ENCODE results near the gene OR1N1. TPM values are rescaled to one million over a fixed set of nuclear protein-coding genes. Genes with fewer than 3 reads are reported as not detected.
"Not testable (repeated sequence)": the region's sequence is repeated elsewhere in the genome, so short reads cannot be mapped to it uniquely, and the experiment has no call there.

OR1N1 gene, protein sequence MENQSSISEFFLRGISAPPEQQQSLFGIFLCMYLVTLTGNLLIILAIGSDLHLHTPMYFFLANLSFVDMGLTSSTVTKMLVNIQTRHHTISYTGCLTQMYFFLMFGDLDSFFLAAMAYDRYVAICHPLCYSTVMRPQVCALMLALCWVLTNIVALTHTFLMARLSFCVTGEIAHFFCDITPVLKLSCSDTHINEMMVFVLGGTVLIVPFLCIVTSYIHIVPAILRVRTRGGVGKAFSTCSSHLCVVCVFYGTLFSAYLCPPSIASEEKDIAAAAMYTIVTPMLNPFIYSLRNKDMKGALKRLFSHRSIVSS
- not detected for total RNA-seq

DNA sequence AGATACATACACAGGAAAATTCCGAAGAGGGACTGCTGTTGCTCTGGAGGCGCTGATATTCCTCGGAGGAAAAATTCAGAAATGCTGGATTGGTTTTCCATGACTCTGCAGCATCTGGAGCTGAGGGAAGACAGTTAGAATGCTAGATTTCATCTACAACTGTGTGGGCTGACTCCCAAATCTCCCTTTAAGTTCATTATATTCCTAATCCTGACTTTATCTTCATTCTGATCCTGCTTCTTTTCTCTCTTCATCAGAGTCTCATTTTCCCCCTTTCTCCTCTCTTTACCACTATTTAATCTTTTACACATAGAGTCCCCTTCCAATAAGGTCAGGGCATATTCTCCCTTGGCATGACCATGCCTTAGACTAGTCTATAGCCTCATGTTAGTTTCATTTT is at the start of gene OR1N1:
Gene OR1N1 (minus strand): TSS at position 101 of the 400 bp plus-strand sequence. CDS start 0 bp downstream, at position 101.
- POLR2A ChIA-PET = no interaction called here
- intact Hi-C loops (cut with DNase I, micrococcal nuclease) = no loop called here
- Mint-ChIP-seq H3K4me3 (no peak within 1 kb of the TSS), H3K27me3 (peaks cover 18% of the 10 kb centered on the region), H3K27ac (no peak within 1 kb of the TSS), H3K9me3 (ENCODE audit: low read depth) (no peaks in the 10 kb centered on the region), H3K4me1 (peaks cover 5% of the 10 kb centered on the region), H3K36me3 (ENCODE audit: low read depth) (no peaks in the 10 kb centered on the region)
- DNase-seq = no peak
- CTCF ChIA-PET = no interaction called here
- no peak for ATAC-seq

DNA sequence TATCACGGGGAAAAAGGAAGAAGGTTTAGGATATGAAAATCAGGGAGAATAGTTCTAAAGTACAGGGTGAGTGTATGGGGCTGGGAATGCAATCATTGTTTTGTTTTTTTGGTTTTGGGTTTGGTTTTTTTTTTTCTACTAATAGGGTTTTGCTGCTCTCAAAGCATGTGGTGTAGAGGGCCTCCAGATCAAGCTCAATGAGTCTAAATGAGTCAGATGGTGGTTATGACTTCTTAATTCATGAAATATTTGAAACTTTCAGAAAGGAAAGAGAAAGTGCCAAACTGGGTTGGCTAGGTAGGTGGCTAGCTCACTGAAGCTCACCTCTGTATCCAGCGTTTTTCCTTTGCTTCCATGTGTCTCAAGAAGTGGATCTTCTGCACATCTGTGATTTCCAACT is 45.4 kb upstream of the OR1N1 start:
- peak; percentile 90 for ATAC-seq

DNA sequence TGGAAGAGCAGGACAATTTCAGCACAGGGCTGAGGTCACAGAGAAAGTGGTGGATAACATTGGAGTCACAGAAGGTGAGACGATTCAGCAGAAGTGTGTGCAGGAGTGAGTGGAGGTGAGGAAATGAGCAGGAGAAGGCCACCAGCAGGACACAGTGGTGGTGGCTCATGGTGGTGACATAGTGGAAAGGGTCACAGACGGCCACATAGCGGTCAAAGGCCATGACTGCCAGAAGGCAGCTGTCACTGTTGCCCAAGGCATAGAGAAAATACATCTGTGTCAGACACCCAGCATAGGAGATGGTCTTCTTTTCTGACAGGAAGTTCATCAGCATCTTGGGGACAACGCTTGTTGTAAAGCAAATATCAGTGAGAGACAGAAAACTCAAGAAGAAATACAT is 40.8 kb upstream of the OR1N1 start:
- DNase-seq (no peak), ATAC-seq (no peak)
- Mint-ChIP-seq H3K36me3 (ENCODE audit: low read depth) (no peaks in the 10 kb centered on the region), H3K27me3 (peaks cover 8% of the 10 kb centered on the region), H3K27ac (no peak overlapping the region), H3K9me3 (ENCODE audit: low read depth) (no peaks in the 10 kb centered on the region), H3K4me1 (peaks cover 8% of the 10 kb centered on the region), H3K4me3 (no peak overlapping the region)
- CTCF ChIA-PET = no interaction called here
- intact Hi-C loops (cut with DNase I, micrococcal nuclease) = no loop called here
- POLR2A ChIA-PET = no interaction called here

More for the DNA sequence above, 45.4 kb upstream of the OR1N1 start:
- Mint-ChIP-seq H3K27me3 (peaks cover 2% of the 10 kb centered on the region), H3K36me3 (ENCODE audit: low read depth) (no peaks in the 10 kb centered on the region), H3K27ac (no peak overlapping the region), H3K9me3 (ENCODE audit: low read depth) (no peaks in the 10 kb centered on the region), H3K4me3 (no peak overlapping the region), H3K4me1 (peaks cover 8% of the 10 kb centered on the region)
- no peak for DNase-seq
- intact Hi-C loops (cut with DNase I, micrococcal nuclease) = loop anchor here in 1 of 2 experiments (10.0 kb wide), 1 partner anchor 222 kb away; no protein-coding TSS in a partner anchor
- ChIA-PET POLR2A (no interaction called here), CTCF (interaction anchor here (0.9 kb wide), 1 partner anchor 74 kb away, joined by 4 read pairs; no protein-coding TSS in a partner anchor)

DNA sequence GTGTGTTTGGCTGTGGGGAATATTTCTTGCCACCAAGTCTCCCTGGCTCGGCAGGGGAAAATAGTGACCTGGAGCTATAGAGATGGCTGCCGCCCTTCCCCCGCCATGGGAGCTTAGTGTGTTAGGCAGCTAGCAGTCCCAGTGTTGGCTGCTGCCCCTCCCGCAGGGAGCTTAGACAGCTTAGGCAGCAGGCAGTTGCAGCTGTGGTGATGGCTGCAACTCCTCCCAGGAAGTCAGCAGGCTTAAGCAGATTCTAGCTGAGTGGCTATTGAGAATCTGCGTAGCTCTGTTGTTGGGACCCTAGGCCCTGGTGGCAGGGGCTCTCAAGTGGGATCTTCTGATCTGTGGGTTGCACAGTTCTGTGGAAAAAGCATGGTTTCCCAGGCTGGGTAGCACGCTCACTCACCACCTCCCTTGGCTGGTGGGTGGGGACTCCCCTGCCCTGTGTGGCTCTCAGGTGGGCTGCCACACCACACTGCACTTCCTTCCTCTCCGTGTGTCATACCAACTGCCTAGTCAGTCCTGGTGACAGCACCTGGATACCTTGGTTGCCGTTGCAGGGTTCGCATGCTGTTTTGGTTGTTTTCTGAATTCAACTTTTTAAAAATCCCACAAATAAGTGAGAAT is 35.2 kb upstream of the OR1N1 start:
- H3K9me3 Mint-ChIP-seq (ENCODE audit: low read depth) = peaks cover 4% of the 10 kb centered on the region
- no peak for ATAC-seq
- ChIA-PET POLR2A (no interaction called here), CTCF (no interaction called here)
- DNase-seq = peak; percentile 7
- no peaks in the 10 kb centered on the region for H3K36me3 Mint-ChIP-seq (ENCODE audit: low read depth)
- H3K4me1 Mint-ChIP-seq = no peaks in the 10 kb centered on the region
- peaks cover 12% of the 10 kb centered on the region for H3K27me3 Mint-ChIP-seq
- no peak overlapping the region for H3K27ac Mint-ChIP-seq
- no peak overlapping the region for H3K4me3 Mint-ChIP-seq
- intact Hi-C loops (cut with DNase I, micrococcal nuclease) = no loop called here

DNA sequence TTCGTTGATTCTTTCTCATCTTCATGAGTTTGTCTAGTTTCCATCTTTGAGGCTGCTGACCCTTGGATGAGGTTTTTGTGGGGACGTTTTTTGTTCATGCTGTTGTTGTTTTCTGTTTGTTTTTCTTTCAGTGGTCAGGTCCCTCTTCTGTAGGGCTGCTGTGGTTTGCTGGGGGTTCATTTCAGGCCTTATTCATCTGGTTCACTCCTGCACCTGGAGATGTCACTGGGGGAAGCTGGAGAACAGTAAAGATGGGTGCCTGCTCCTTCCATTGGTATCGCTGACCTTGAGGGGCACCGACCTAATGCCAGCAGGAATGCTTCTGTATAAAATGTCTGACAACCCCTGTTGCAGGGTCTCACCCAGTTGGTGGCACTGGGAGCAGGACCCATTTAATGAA is 34.4 kb upstream of the OR1N1 start:
- intact Hi-C loops (cut with DNase I, micrococcal nuclease) = no loop called here
- Mint-ChIP-seq H3K27me3 (peaks cover 11% of the 10 kb centered on the region), H3K9me3 (ENCODE audit: low read depth) (peaks cover 4% of the 10 kb centered on the region), H3K4me3 (no peak overlapping the region), H3K27ac (no peak overlapping the region), H3K4me1 (no peaks in the 10 kb centered on the region), H3K36me3 (ENCODE audit: low read depth) (no peaks in the 10 kb centered on the region)
- DNase-seq (no peak), ATAC-seq (no peak)
- ChIA-PET POLR2A (no interaction called here), CTCF (no interaction called here)

DNA sequence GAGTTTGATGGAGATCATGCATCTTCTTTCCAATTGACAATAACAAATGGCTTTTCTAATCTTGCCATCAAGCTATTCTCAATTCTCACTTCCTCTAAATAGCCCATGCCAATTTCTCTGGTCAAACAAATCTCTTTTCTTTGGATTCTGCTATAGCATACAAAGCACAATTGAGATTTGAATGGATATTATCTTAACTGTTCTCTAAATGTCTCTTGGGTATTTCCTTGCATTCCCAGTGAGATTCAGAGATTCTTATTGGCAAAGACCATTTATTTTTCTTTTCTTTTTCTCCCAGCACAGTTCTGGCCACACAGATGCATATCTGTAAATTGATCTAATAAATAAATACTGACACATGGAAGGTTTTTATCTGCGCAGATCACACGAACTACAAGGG is 25.7 kb upstream of the OR1N1 start, which contains the start of gene OR1N2:
Gene OR1N2 (plus strand): TSS at position 301 of the 400 bp plus-strand sequence. CDS start 100 bp downstream, outside the sequence.
- no peaks in the 10 kb centered on the region for H3K9me3 Mint-ChIP-seq (ENCODE audit: low read depth)
- no peaks in the 10 kb centered on the region for H3K4me1 Mint-ChIP-seq
- DNase-seq (no peak), ATAC-seq (no peak)
- peaks cover 22% of the 10 kb centered on the region for H3K27me3 Mint-ChIP-seq
- no peak within 1 kb of the TSS for H3K27ac Mint-ChIP-seq
- CTCF ChIA-PET = interaction anchor here (0.6 to 1.0 kb wide), 2 partner anchors 494 to 1049 kb away, joined by 3 to 4 read pairs; no protein-coding TSS in a partner anchor
- POLR2A ChIA-PET = no interaction called here
- intact Hi-C loops (cut with DNase I, micrococcal nuclease) = no loop called here
- no peaks in the 10 kb centered on the region for H3K36me3 Mint-ChIP-seq (ENCODE audit: low read depth)
- H3K4me3 Mint-ChIP-seq = no peak within 1 kb of the TSS

DNA sequence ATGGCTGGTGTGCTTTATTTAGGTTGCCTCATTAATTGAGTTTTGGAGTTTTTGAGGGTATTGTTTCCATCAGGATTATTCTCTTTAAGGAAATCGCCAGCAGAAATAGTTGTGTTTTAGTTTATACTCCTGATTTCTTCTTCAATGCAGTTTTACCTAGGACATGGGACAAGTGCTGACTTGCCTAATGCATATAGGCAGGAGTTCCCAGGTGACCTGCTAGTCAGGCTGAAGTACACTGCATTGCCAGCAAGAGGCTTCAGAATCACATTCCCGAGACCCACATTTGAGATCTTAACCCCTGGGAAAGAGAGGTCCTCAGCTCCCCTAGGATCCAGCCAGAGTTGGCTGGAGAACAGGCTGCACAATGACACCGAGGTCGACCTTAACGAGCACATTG is 24.3 kb upstream of the OR1N1 start:
- DNase-seq (no peak), ATAC-seq (no peak)
- Mint-ChIP-seq H3K4me1 (no peaks in the 10 kb centered on the region), H3K27me3 (peaks cover 24% of the 10 kb centered on the region), H3K27ac (no peak overlapping the region), H3K36me3 (ENCODE audit: low read depth) (no peaks in the 10 kb centered on the region), H3K4me3 (no peak overlapping the region), H3K9me3 (ENCODE audit: low read depth) (no peaks in the 10 kb centered on the region)
- intact Hi-C loops (cut with DNase I, micrococcal nuclease) = no loop called here
- ChIA-PET CTCF (interaction anchor here (0.6 kb wide), 1 partner anchor 259 kb away, joined by 3 read pairs; no protein-coding TSS in a partner anchor), POLR2A (no interaction called here)

DNA sequence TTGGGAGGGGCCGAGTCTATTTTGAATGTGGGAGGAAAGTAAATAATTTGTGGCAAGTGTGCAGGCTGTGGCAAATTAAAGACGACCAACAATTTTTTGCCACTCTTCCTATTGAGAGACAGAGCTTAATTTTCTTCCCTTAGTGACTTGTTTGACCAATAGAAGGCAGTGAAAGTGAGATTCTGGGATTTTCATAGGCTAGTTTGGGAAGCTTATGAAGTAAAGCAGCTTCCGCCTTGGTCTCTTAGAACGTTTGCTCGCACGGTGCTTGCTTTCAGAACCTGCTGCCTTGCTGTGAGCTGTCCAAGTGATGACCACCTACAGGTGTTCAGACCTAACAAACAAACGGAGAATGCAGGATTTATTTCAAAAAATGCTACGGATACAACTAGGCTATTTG is 19.1 kb upstream of the OR1N1 start:
- Mint-ChIP-seq H3K36me3 (ENCODE audit: low read depth) (no peaks in the 10 kb centered on the region), H3K4me3 (no peak overlapping the region), H3K4me1 (no peaks in the 10 kb centered on the region), H3K9me3 (ENCODE audit: low read depth) (no peaks in the 10 kb centered on the region), H3K27me3 (peaks cover 12% of the 10 kb centered on the region), H3K27ac (no peak overlapping the region)
- DNase-seq = no peak
- ChIA-PET CTCF (interaction anchor here (1.5 kb wide), 1 partner anchor 17 kb away, joined by 4 read pairs; no protein-coding TSS in a partner anchor), POLR2A (no interaction called here)
- intact Hi-C loops (cut with DNase I, micrococcal nuclease) = no loop called here
- no peak for ATAC-seq

DNA sequence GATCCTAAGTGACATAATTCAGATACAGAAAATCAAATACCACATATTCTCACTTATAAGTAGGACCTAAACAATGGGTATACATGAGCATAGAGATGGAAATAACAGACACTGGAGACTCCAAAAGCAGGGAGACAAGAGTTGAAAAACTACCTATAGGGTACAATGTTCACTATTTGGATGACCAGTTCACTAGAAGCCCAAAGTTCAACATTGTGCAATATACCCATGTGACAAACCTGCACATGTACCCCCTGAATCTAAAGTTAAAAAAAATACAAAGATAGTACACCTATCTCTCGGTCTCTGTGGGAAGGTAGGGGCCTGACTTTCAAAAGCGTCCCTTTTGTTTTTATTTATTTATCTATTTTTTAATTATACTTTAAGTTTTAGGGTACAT is 11.7 kb upstream of the OR1N1 start:
- intact Hi-C loops (cut with DNase I, micrococcal nuclease) = no loop called here
- no peaks in the 10 kb centered on the region for H3K36me3 Mint-ChIP-seq (ENCODE audit: low read depth)
- no peak for ATAC-seq

DNA sequence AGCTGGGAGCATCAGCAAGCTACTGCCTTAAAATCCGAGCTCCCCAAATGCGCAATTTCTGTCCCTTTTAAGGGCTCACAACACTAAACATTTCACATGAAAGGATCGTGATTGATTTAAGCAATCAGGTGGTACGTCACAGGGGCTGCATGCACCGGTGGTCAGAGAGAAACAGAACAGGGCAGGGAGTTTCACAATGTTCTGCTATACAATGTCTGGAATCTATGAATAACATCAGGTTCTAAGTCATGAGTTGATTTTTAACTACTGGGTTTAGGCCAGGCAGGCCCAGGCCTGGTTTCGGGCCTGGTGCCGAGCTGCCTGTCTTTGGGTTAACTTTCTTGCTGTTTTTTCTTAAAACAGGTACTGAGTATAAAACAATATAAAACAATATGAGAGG is 10.0 kb upstream of the OR1N1 start:
- H3K27me3 Mint-ChIP-seq; H3K4me3 Mint-ChIP-seq; POLR2A ChIA-PET; H3K27ac Mint-ChIP-seq; ATAC-seq; H3K4me1 Mint-ChIP-seq; H3K9me3 Mint-ChIP-seq (ENCODE audit: low read depth); DNase-seq; intact Hi-C loops (cut with DNase I, micrococcal nuclease); CTCF ChIA-PET; H3K36me3 Mint-ChIP-seq (ENCODE audit: low read depth): not testable (repeated sequence)

More for the DNA sequence above, 11.7 kb upstream of the OR1N1 start:
- no peaks in the 10 kb centered on the region for H3K4me1 Mint-ChIP-seq
- CTCF ChIA-PET = no interaction called here
- no peak for DNase-seq
- H3K9me3 Mint-ChIP-seq (ENCODE audit: low read depth) = peaks cover 3% of the 10 kb centered on the region
- POLR2A ChIA-PET = no interaction called here
- peaks cover 7% of the 10 kb centered on the region for H3K27me3 Mint-ChIP-seq
- H3K4me3 Mint-ChIP-seq = no peak overlapping the region
- no peak overlapping the region for H3K27ac Mint-ChIP-seq

DNA sequence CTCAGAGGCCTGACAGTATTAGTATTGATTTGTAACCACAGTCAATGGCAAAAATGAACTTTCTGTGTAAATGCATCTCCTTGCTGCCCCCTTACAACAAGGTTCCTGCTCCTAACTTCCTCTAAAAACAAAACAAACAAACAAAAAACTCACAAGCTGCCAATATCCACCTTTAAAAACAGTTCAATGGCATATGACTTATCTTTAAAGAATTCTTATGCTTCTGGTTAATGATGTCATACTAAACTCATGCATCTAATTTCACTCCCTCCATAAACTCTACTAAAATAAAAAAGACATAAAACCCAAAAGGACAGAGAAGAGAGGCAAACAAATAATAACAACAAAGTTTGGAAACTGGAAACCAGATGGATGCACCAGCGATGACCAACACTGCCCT is 9.0 kb upstream of the OR1N1 start:
- no peaks in the 10 kb centered on the region for H3K36me3 Mint-ChIP-seq (ENCODE audit: low read depth)
- ChIA-PET CTCF (no interaction called here), POLR2A (no interaction called here)
- peaks cover 3% of the 10 kb centered on the region for H3K9me3 Mint-ChIP-seq (ENCODE audit: low read depth)
- no peak overlapping the region for H3K27ac Mint-ChIP-seq
- ATAC-seq (no peak), DNase-seq (no peak)
- H3K27me3 Mint-ChIP-seq = peaks cover 8% of the 10 kb centered on the region
- intact Hi-C loops (cut with DNase I, micrococcal nuclease) = no loop called here
- H3K4me3 Mint-ChIP-seq = no peak overlapping the region
- H3K4me1 Mint-ChIP-seq = no peaks in the 10 kb centered on the region

DNA sequence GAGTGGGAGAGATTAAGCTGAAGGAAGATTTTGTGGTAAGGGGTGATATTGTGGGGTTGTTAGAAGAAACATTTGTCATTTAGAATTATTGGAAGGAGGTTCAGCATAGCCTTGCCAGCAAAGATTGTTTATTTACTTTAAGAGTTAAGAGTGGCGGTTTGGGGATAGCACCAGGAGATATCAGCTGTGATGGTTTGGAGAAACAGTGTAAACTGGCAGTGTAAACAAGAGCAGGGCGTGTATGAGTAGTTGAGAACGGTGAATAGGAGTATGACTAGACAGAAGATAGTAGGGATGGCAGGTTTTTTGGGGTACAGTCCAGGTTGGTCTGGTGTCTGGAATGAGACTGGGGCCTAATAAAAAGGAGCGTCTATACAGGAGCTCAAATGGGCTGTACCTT is 4.1 kb upstream of the OR1N1 start:
- H3K27ac Mint-ChIP-seq; H3K4me1 Mint-ChIP-seq; CTCF ChIA-PET; ATAC-seq; POLR2A ChIA-PET; intact Hi-C loops (cut with DNase I, micrococcal nuclease); DNase-seq; H3K4me3 Mint-ChIP-seq; H3K36me3 Mint-ChIP-seq (ENCODE audit: low read depth); H3K9me3 Mint-ChIP-seq (ENCODE audit: low read depth): not testable (repeated sequence)
- H3K27me3 Mint-ChIP-seq = peaks cover 17% of the 10 kb centered on the region
